HCT116 (cell line): ENCODE measurements around the gene ID3.

Experiments
- CTCF ChIP-seq, 3 experiments: fragments of 200-600 bp in 1 of 3; sonication (generic) in 1 of 3; IDR thresholded peaks in 2 of 3; conservative IDR thresholded peaks in 1 of 3; 2 replicates each; pipeline ENCODE4 v1.5.1; 2012 to 2017; ENCODE audit warnings: low read depth in 2 of 3, low read length in 2 of 3, antibody characterized with exemption in 1 of 3, borderline replicate concordance in 1 of 3, control low read depth in 1 of 3, mild to moderate bottlenecking in 1 of 3, mixed read lengths in 1 of 3, mixed run types in 1 of 3, moderate library complexity in 1 of 3; ENCODE audit not compliant: insufficient read depth in 1 of 3
- EZH2 ChIP-seq: fragments of 200-600 bp; sonication (generic); IDR thresholded peaks from 2 replicates; pipeline ENCODE4 v1.6.1; 2017; ENCODE audit warnings: antibody characterized with exemption, mixed run types
- EZH2phosphoT487 ChIP-seq: fragments of 200-600 bp; IDR thresholded peaks from 2 replicates; pipeline ENCODE4 v1.6.1; 2018; ENCODE audit warnings: antibody characterized with exemption, borderline replicate concordance
- MAX ChIP-seq: IDR thresholded peaks from 2 replicates; pipeline ENCODE4 v1.6.1; 2012
- POLR2A ChIP-seq: IDR thresholded peaks from 2 replicates; pipeline ENCODE4 v1.7.0; 2011; ENCODE audit warnings: borderline replicate concordance; ENCODE audit not compliant: insufficient read depth, insufficient read length; ENCODE audit errors: extremely low read depth
- POLR2AphosphoS5 ChIP-seq: IDR thresholded peaks from 2 replicates; pipeline ENCODE4 v1.6.1; 2011; ENCODE audit warnings: mild to moderate bottlenecking, low read depth, low read length, moderate library complexity
- RAD21 ChIP-seq: IDR thresholded peaks from 2 replicates; pipeline ENCODE4 v1.6.1; 2012; ENCODE audit warnings: low read depth, mild to moderate bottlenecking
- SRF ChIP-seq: IDR thresholded peaks from 2 replicates; pipeline ENCODE4 v1.6.1; 2012; ENCODE audit warnings: low read depth
- YY1 ChIP-seq: IDR thresholded peaks from 2 replicates; pipeline ENCODE4 v1.6.1; 2011; ENCODE audit warnings: low read length, low read depth, moderate library complexity, mild to moderate bottlenecking; ENCODE audit not compliant: insufficient replicate concordance; ENCODE audit errors: extremely low read depth
- ZBTB33 ChIP-seq: IDR thresholded peaks from 2 replicates; pipeline ENCODE4 v1.6.1; 2011; ENCODE audit warnings: mild to moderate bottlenecking, low read length, moderate library complexity; ENCODE audit not compliant: insufficient replicate concordance; ENCODE audit errors: extremely low read depth
- ZFX ChIP-seq: fragments of 450-650 bp; IDR thresholded peaks from 2 replicates; pipeline ENCODE4 v1.6.1; 2017

- TF ChIP-seq CTCF (IDR thresholded peaks at IDR 0.05 in 2 of 3, conservative IDR thresholded peaks at IDR 0.05 in 1 of 3; ENCODE audit: borderline replicate concordance in 1 of 3, insufficient read depth in 1 of 3, low read depth in 2 of 3, low read length in 2 of 3) (no peak), POLR2AphosphoS5 (no peak), EZH2 (no peak), ZFX (no peak), YY1 (no peak), POLR2A (no peak), EZH2phosphoT487 (no peak), RAD21 (no peak), ZBTB33 (no peak), MAX (no peak), SRF (no peak)
These were observed 10.8 kb upstream of the ID3 start for GRCh38 chr1:23570001-23570691.
